Lower lobe of right lung (tissue), 2 donors: ENCODE measurements around the gene SMIM29. TPM values are rescaled to one million over a fixed set of nuclear protein-coding genes. Genes with fewer than 3 reads are reported as not detected.
"Not testable (repeated sequence)": the region's sequence is repeated elsewhere in the genome, so short reads cannot be mapped to it uniquely, and the experiment has no call there.

Source experiments
- ATAC-seq, 2 donors: fragments of 200-7000 bp; cut with Tn5 transposase; one replicate each; pipeline ENCODE4 v1.9.1; 2020 to 2022; ENCODE audit warnings: mild to moderate bottlenecking in 2 of 2, moderate library complexity in 2 of 2
- DNase-seq: peaks from one replicate; pipeline ENCODE4 v3.0.0-alpha.2; 2020
- H3K27ac ChIP-seq: fragments of 200-600 bp; one replicate; pipeline ENCODE4 v1.8.0; 2022
- H3K27me3 ChIP-seq: fragments of 200-600 bp; one replicate; pipeline ENCODE4 v1.8.0; 2022; ENCODE audit warnings: low read depth
- H3K36me3 ChIP-seq: fragments of 200-600 bp; one replicate; pipeline ENCODE4 v1.8.0; 2022; ENCODE audit warnings: mild to moderate bottlenecking
- H3K4me1 ChIP-seq: fragments of 200-600 bp; one replicate; pipeline ENCODE4 v1.8.0; 2022
- H3K4me3 ChIP-seq: fragments of 200-600 bp; one replicate; pipeline ENCODE4 v1.8.0; 2022; ENCODE audit warnings: mild to moderate bottlenecking
- H3K9me3 ChIP-seq: fragments of 200-600 bp; one replicate; pipeline ENCODE4 v1.8.0; 2022
- CTCF ChIP-seq: fragments of 200-600 bp; IDR thresholded peaks from one replicate; pipeline ENCODE4 v1.8.0; 2022; ENCODE audit warnings: antibody characterized with exemption, mild to moderate bottlenecking
- intact Hi-C: fragments of 100-400 bp; cut with DNase I; formaldehyde crosslinking; loops from one replicate; pipeline ENCODE4 v1.11.0; 2022
- total RNA-seq: library from RNA; stranded (reverse); fragmentation: NEBNext Ultra II Directional; extraction: Animal tissue kit (Norgen Biotek cat#: 25700); gene quantifications from one replicate; pipeline ENCODE4 v1.2.1, GENCODE V29; 2021
- donor health status: DM: no; HTN: yes; CAD: no; lungs with severe emphysema.

SMIM29 gene
- total RNA-seq, 1 donor from 2014 or later: 29.8 TPM

GRCh38 chr6:34247481-34248197, 1.2 kb downstream of the SMIM29 start:
- no peaks in the 10 kb centered on the region for H3K27me3 ChIP-seq
- H3K36me3 ChIP-seq: peaks cover 6% of the 10 kb centered on the region
- intact Hi-C loops: no loop called here
- DNase-seq (peak; percentile 44), ATAC-seq (no peak)
- H3K4me1 ChIP-seq: peaks cover 38% of the 10 kb centered on the region
- TF ChIP-seq CTCF: no peak
- no peaks in the 10 kb centered on the region for H3K9me3 ChIP-seq
- peak overlapping the region; percentile 83 for H3K4me3 ChIP-seq
- peak overlapping the region; percentile 81 for H3K27ac ChIP-seq

- ATAC-seq (no peak), DNase-seq (peak; percentile 39)
- Histone ChIP-seq H3K9me3 (no peaks in the 10 kb centered on the region), H3K4me1 (peaks cover 38% of the 10 kb centered on the region), H3K27ac (no peak overlapping the region), H3K4me3 (no peak overlapping the region), H3K27me3 (no peaks in the 10 kb centered on the region), H3K36me3 (peaks cover 14% of the 10 kb centered on the region)
- peak; percentile 23 for TF ChIP-seq CTCF
- intact Hi-C loops: no loop called here
Observed at GRCh38 chr6:34246563-34247391, 2.0 kb downstream of the SMIM29 start.

DNA sequence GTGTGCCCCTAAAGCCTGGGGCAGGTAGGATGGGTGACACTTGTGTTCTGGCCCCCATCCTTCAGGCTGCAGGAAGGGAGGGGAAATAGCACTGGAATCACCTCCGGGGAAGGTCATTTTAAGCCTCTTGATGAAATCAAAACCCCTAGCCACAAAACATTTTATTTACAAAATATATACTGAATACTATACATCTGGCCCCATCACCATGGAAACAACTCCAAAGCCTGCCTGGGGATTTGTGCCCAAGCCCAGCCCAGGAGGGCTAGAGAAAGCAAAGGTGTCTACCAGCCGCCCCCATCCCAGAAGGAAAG, 2.6 kb downstream of the SMIM29 start:
- no peak for DNase-seq
- H3K27me3 ChIP-seq: no peaks in the 10 kb centered on the region
- no peak overlapping the region for H3K4me3 ChIP-seq
- no peak for ATAC-seq
- peaks cover 20% of the 10 kb centered on the region for H3K36me3 ChIP-seq
- intact Hi-C loops: no loop called here
- no peaks in the 10 kb centered on the region for H3K9me3 ChIP-seq
- TF ChIP-seq CTCF: no peak
- H3K4me1 ChIP-seq: peaks cover 38% of the 10 kb centered on the region
- H3K27ac ChIP-seq: no peak overlapping the region

GRCh38 chr6:34245761-34246140, 3.1 kb downstream of the SMIM29 start:
- intact Hi-C loops, ATAC-seq, H3K9me3 ChIP-seq, H3K4me3 ChIP-seq, H3K27me3 ChIP-seq, H3K27ac ChIP-seq: not testable (repeated sequence)
- peaks cover 25% of the 10 kb centered on the region for H3K36me3 ChIP-seq
- DNase-seq: peak; percentile 5
- H3K4me1 ChIP-seq: peaks cover 38% of the 10 kb centered on the region

DNA sequence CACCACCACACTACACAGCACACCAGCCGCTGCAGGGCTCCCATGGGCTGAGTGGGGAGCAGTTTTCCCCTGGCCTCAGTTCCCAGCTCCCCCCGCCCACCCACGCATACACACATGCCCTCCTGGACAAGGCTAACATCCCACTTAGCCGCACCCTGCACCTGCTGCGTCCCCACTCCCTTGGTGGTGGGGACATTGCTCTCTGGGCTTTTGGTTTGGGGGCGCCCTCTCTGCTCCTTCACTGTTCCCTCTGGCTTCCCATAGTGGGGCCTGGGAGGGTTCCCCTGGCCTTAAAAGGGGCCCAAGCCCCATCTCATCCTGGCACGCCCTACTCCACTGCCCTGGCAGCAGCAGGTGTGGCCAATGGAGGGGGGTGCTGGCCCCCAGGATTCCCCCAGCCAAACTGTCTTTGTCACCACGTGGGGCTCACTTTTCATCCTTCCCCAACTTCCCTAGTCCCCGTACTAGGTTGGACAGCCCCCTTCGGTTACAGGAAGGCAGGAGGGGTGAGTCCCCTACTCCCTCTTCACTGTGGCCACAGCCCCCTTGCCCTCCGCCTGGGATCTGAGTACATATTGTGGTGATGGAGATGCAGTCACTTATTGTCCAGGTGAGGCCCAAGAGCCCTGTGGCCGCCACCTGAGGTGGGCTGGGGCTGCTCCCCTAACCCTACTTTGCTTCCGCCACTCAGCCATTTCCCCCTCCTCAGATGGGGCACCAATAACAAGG, 3.6 kb downstream of the SMIM29 start:
- peak; percentile 21 for DNase-seq
- Histone ChIP-seq H3K4me1 (peaks cover 38% of the 10 kb centered on the region), H3K36me3 (peaks cover 26% of the 10 kb centered on the region)
- intact Hi-C loops, H3K27ac ChIP-seq, H3K4me3 ChIP-seq, H3K9me3 ChIP-seq, ATAC-seq, H3K27me3 ChIP-seq: not testable (repeated sequence)

DNA sequence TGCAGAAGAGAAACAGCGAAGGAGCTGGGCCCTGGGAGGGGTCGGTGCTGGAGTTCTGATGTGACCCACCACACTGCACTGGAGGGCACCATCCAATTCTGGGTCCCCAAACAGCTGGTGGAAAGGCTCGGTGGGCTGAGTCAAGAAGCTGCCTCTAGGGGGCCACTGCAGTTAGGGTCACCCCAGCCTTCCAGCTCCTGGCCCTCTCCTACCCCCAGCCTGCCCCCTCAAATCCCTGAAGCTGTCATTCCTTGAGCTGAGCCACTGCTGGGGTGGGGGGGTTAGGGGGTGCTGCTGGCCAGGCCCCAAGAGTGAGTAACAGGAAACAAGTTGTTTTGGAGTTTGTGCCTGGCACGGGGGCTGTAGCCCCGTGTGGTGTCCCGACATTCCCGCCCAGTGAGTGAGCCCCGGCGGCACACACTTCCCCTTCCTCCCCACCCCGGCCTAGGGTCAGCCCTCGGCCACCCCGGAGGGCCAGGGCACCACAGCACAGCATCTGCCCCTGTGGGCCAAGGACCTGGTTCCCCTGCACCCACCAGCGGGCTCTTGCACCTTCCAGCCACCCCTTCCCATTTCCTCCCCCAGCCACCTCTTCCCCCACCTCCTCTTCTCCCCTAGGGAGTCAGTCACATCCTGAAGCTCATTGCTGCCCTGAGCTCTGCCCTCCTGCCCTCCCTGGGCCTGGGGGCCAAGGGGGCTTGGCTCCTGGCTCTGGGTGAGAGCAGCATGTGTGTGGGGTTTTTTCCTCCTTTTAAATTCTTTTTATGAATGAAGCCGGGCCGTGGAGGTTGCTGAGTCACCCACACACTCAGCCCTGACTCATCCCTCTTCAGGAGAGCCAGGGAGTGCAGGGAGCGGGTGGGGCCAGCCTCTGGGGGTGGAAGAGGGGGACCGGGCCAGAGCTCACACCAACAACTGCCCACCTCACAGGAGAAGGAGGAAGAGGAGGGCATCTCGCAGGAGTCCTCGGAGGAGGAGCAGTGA, 4.6 kb downstream of the SMIM29 start:
- Histone ChIP-seq H3K4me3 (no peak overlapping the region), H3K4me1 (peaks cover 35% of the 10 kb centered on the region), H3K27ac (no peak overlapping the region), H3K36me3 (peaks cover 26% of the 10 kb centered on the region), H3K27me3 (no peaks in the 10 kb centered on the region), H3K9me3 (no peaks in the 10 kb centered on the region)
- DNase-seq: peak; percentile 53
- intact Hi-C loops: no loop called here
- TF ChIP-seq CTCF: peak; percentile 11
- ATAC-seq: peak in 1 of 2 donors; percentile 20
